Measurements from ENCODE around the gene CDH23.

GRCh38 chr10:71578069-71578468, 181.3 kb downstream of the CDH23 start:
- TF ChIP-seq TEAD4 (CRISPR knock-in tag; IDR thresholded peaks at IDR 0.05): no peak
- TF ChIP-seq, protein P1, sequence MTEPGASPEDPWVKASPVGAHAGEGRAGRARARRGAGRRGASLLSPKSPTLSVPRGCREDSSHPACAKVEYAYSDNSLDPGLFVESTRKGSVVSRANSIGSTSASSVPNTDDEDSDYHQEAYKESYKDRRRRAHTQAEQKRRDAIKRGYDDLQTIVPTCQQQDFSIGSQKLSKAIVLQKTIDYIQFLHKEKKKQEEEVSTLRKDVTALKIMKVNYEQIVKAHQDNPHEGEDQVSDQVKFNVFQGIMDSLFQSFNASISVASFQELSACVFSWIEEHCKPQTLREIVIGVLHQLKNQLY (CRISPR knock-in tag; IDR thresholded peaks at IDR 0.05): no peak
- TF ChIP-seq SOX15 (CRISPR knock-in tag; IDR thresholded peaks at IDR 0.05): no peak

Data from WTC11 (cell line).